Keratinocyte (primary cell): ENCODE data around the gene OSTN.

Source experiments
- CTCF ChIP-seq, 3 experiments: IDR thresholded peaks in 1 of 3; conservative IDR thresholded peaks in 1 of 3; optimal IDR thresholded peaks in 1 of 3; 2 replicates in 2 of 3; 3 replicates in 1 of 3; pipeline versions ENCODE3 to v1.5.1; 2011; ENCODE audit warnings: low read length in 3 of 3, mild to moderate bottlenecking in 3 of 3, moderate library complexity in 2 of 3, control low read depth in 1 of 3, inconsistent platforms in 1 of 3; ENCODE audit not compliant: insufficient read depth in 2 of 3; ENCODE audit errors: extremely low read depth in 1 of 3
- EZH2 ChIP-seq: IDR thresholded peaks from one replicate; pipeline ENCODE4 v1.6.1; 2012; ENCODE audit warnings: inconsistent platforms, mild to moderate bottlenecking, low read length, moderate library complexity

GRCh38 chr3:191151653-191152052 is 47.4 kb upstream of the OSTN start:
- TF ChIP-seq CTCF (optimal IDR thresholded peaks at IDR 0.05 in 1 of 3, IDR thresholded peaks at IDR 0.05 in 1 of 3, conservative IDR thresholded peaks at IDR 0.05 in 1 of 3; ENCODE audit: extremely low read depth in 1 of 3, insufficient read depth in 2 of 3, low read length in 3 of 3) (no peak), EZH2 (no peak)
